ENCODE measurements around the gene SH3PXD2A.

SH3PXD2A gene

DNA sequence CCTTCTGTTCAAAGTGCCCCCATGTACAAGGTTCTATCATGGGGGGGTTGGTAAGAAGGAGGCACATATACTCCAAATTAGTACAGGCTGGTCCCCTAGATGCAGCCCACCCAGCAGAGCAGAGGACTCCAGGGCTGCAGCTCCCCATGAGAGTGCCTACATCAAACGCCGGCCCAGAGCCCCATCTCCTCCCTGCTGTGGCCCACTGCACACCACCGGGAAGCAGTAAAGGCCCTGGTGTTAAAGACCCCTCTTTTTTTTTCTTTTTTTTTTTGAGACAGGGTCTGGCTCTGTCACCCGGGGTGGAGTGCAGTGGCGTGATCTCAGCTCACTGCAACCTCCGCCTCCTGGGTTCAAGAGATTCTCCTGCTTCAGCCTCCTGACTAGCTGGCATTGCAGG is 47.4 kb downstream of the SH3PXD2A start:
- H3K27me3 ChIP-seq (ENCODE audit: control insufficient read depth in 2 of 2, insufficient read depth in 2 of 2, low read length in 2 of 2): no peaks in the 10 kb centered on the region
- H3K9me3 ChIP-seq (ENCODE audit: control insufficient read depth in 2 of 2, low read length in 2 of 2): no peaks in the 10 kb centered on the region
- peaks cover 25 to 35% of the 10 kb centered on the region in 2 donors for H3K4me1 ChIP-seq (ENCODE audit: control insufficient read depth in 2 of 2, insufficient read depth in 2 of 2, low read length in 2 of 2)
- H3K9ac ChIP-seq (ENCODE audit: low read depth in 1 of 2, low read length in 2 of 2): no peak overlapping the region
- no peak overlapping the region for H3K27ac ChIP-seq (ENCODE audit: low read depth in 2 of 2, low read length in 2 of 2)
- H3K4me3 ChIP-seq (ENCODE audit: low read length in 2 of 2): no peak overlapping the region
- no peaks in the 10 kb centered on the region for H3K36me3 ChIP-seq (ENCODE audit: control insufficient read depth in 2 of 2, insufficient read depth in 2 of 2, low read length in 2 of 2)

DNA sequence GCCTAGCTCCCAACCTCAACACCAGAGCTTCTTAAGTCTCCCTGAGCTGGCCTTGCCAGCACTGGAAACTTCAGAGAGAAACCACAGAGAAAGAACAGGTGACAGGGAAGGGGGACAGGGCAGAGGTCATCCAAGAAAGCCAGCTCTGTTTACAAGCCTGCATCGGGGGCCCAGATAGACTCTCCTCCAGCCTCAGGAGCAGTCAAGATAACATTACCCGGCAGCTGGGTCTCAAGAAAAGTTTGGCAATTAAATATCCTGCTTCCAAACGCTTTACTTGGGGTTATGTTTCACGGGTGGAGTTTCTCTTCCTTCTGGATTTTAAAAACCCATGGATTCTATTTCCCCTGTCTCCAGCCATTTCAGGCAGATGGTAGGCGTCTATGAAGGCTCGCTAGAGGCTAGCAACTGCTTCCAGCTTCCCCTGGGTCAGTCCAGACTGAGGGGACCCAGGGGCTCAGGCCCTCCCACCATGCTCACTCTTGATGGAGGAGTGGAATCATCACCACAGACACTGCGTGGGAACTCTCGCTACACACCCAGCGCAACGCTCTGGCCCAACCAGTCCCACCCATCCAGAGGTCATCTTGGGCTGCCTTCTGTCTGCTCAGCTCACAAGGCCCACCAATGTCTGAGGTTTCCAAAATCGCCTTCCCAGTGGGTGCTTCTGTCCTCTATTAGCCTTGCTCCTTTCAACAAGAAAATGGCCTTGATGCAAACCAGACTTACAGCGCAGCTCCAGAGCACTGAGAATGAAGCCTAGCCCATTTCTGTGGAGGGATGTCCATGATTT is 48.8 kb downstream of the SH3PXD2A start:
- Histone ChIP-seq H3K9me3 (ENCODE audit: control insufficient read depth in 2 of 2, low read length in 2 of 2) (no peaks in the 10 kb centered on the region), H3K27me3 (ENCODE audit: control insufficient read depth in 2 of 2, insufficient read depth in 2 of 2, low read length in 2 of 2) (no peaks in the 10 kb centered on the region), H3K9ac (ENCODE audit: low read depth in 1 of 2, low read length in 2 of 2) (no peak overlapping the region), H3K27ac (ENCODE audit: low read depth in 2 of 2, low read length in 2 of 2) (no peak overlapping the region), H3K4me1 (ENCODE audit: control insufficient read depth in 2 of 2, insufficient read depth in 2 of 2, low read length in 2 of 2) (peaks cover 20 to 34% of the 10 kb centered on the region in 2 donors), H3K4me3 (ENCODE audit: low read length in 2 of 2) (no peak overlapping the region), H3K36me3 (ENCODE audit: control insufficient read depth in 2 of 2, insufficient read depth in 2 of 2, low read length in 2 of 2) (no peaks in the 10 kb centered on the region)

DNA sequence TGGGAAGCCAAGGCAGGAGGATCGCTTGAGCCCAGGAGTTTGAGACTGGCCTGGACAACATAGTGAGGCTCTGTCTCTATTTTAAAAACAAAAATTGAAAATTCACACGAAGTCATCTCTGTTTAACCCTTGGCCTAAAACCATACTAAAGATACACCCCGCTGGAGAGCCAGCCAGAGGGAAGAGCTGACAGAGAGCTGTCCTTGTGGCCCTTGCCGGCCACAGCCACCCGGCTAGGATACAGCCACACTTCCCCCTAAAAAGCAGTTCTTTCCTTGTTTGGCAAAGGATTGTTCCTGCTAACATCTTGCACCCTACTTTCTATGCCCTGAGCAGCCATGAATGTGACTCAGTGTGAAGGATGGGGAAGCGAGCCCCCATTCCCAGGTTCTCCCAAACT is 49.6 kb downstream of the SH3PXD2A start:
- Histone ChIP-seq H3K4me3 (ENCODE audit: low read length in 2 of 2) (no peak overlapping the region), H3K27me3 (ENCODE audit: control insufficient read depth in 2 of 2, insufficient read depth in 2 of 2, low read length in 2 of 2) (no peaks in the 10 kb centered on the region), H3K27ac (ENCODE audit: low read depth in 2 of 2, low read length in 2 of 2) (no peak overlapping the region), H3K36me3 (ENCODE audit: control insufficient read depth in 2 of 2, insufficient read depth in 2 of 2, low read length in 2 of 2) (peaks cover 0 to 3% of the 10 kb centered on the region in 2 donors), H3K9ac (ENCODE audit: low read depth in 1 of 2, low read length in 2 of 2) (no peak overlapping the region), H3K9me3 (ENCODE audit: control insufficient read depth in 2 of 2, low read length in 2 of 2) (no peaks in the 10 kb centered on the region), H3K4me1 (ENCODE audit: control insufficient read depth in 2 of 2, insufficient read depth in 2 of 2, low read length in 2 of 2) (peaks cover 21 to 33% of the 10 kb centered on the region in 2 donors)

DNA sequence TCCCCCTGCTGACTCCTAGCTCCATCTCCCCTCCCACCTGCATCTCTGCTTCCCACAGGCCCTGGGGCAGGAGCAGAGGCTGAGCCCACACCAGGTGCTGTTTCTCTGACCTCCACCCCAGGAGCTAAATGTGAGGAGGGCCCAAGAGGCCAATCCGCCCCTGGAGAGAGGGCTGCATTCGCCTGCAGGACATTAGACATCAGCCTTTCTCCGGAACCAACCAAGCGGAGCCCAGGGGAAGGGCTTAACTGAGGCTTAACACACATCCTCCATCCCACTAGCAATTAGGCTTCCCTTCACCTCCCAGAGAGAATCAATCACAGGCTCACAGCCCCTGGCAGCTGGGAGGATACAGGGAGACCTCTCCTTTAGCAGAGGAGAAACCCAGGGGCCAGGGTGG is 50.5 kb downstream of the SH3PXD2A start:
- Histone ChIP-seq H3K36me3 (ENCODE audit: control insufficient read depth in 2 of 2, insufficient read depth in 2 of 2, low read length in 2 of 2) (peaks cover 8 to 9% of the 10 kb centered on the region in 2 donors), H3K4me1 (ENCODE audit: control insufficient read depth in 2 of 2, insufficient read depth in 2 of 2, low read length in 2 of 2) (peaks cover 30 to 42% of the 10 kb centered on the region in 2 donors), H3K9ac (ENCODE audit: low read depth in 1 of 2, low read length in 2 of 2) (no peak overlapping the region), H3K27me3 (ENCODE audit: control insufficient read depth in 2 of 2, insufficient read depth in 2 of 2, low read length in 2 of 2) (no peaks in the 10 kb centered on the region), H3K4me3 (ENCODE audit: low read length in 2 of 2) (no peak overlapping the region), H3K9me3 (ENCODE audit: control insufficient read depth in 2 of 2, low read length in 2 of 2) (no peaks in the 10 kb centered on the region), H3K27ac (ENCODE audit: low read depth in 2 of 2, low read length in 2 of 2) (no peak overlapping the region)

DNA sequence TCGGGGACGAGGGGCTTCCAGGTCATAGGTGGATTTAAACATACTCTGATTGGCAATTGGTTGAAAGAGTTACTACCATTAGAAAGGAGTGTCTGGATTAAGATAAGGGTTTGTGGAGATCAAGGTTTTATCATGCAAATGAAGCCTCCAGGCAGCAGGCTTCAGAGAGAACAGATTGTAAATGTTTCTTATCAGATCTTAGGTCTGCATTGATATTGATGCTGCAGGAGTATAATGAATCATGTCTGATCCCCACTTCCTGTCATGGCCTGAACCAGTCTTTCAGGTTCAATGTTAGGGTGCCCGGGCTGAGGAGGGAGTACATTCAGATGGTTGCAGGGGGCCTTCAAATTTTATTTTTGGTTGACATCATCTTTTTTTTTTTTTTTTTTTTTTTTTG is 51.4 kb downstream of the SH3PXD2A start:
- peaks cover 12 to 16% of the 10 kb centered on the region in 2 donors for H3K36me3 ChIP-seq (ENCODE audit: control insufficient read depth in 2 of 2, insufficient read depth in 2 of 2, low read length in 2 of 2)
- no peaks in the 10 kb centered on the region for H3K27me3 ChIP-seq (ENCODE audit: control insufficient read depth in 2 of 2, insufficient read depth in 2 of 2, low read length in 2 of 2)
- H3K4me3 ChIP-seq (ENCODE audit: low read length in 2 of 2): no peak overlapping the region
- no peak overlapping the region for H3K9ac ChIP-seq (ENCODE audit: low read depth in 1 of 2, low read length in 2 of 2)
- H3K4me1 ChIP-seq (ENCODE audit: control insufficient read depth in 2 of 2, insufficient read depth in 2 of 2, low read length in 2 of 2): peaks cover 30 to 44% of the 10 kb centered on the region in 2 donors
- H3K9me3 ChIP-seq (ENCODE audit: control insufficient read depth in 2 of 2, low read length in 2 of 2): no peaks in the 10 kb centered on the region
- H3K27ac ChIP-seq (ENCODE audit: low read depth in 2 of 2, low read length in 2 of 2): peak overlapping the region; percentile 38 to 79

DNA sequence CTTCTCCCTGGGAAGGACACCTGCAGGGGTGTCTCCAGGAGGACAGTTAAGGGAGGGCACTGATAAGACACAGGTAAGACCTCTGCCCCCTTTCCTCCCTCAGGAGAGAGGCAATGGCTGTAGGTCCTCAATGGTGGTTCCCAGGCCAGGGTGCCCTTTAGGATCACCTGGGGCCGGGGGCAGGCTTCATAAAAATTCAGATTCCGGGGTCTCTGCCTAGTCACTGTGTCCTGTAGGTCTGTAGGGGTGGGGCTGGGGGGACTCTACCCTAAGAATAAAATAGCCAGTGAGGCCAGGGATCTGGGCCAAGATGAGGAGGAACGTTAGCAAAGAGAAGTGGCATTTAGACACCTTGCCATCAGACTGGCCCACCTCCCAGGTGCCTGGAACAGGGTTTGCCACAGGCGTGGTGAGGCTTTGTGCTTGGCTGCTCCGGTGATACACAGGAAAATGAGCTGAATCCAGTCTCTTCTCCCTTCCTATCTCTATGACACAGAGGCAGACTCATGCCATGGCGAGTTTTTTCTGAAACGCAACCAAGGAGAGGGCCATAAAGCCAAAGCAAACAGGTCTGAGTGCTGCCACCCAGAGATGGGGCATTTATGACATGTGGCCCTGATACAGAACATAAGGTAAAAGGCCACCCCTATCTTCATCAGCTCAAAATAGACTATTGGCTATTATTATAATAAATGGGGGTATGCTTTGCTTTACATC is 52.6 kb downstream of the SH3PXD2A start:
- H3K27ac ChIP-seq (ENCODE audit: low read depth in 2 of 2, low read length in 2 of 2): peak overlapping the region; percentile 72 to 79

DNA sequence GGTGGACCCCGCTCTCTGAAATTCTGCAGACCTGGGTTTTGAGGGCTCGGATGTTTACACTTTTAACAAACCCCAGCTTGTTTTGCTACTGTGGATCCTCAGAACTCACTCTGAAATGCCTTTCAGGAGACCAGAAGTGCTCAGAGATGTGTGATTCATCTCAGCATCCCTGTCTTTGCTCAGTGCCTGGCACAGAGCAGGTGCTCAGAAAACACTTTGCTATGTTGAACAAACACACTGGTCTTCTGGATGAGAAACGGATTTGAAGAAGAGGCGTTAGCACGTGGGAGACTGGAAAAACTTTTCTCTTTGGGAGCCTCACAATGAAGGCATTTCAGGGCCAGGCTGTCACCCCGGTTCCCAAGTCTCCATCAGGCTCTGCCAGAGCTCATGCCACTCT is 53.3 kb downstream of the SH3PXD2A start:
- Histone ChIP-seq H3K9me3 (ENCODE audit: control insufficient read depth in 2 of 2, low read length in 2 of 2) (no peaks in the 10 kb centered on the region), H3K27me3 (ENCODE audit: control insufficient read depth in 2 of 2, insufficient read depth in 2 of 2, low read length in 2 of 2) (no peaks in the 10 kb centered on the region), H3K36me3 (ENCODE audit: control insufficient read depth in 2 of 2, insufficient read depth in 2 of 2, low read length in 2 of 2) (peaks cover 19 to 24% of the 10 kb centered on the region in 2 donors), H3K27ac (ENCODE audit: low read depth in 2 of 2, low read length in 2 of 2) (peak overlapping the region; percentile 72 to 79), H3K4me3 (ENCODE audit: low read length in 2 of 2) (no peak overlapping the region), H3K9ac (ENCODE audit: low read depth in 1 of 2, low read length in 2 of 2) (peak overlapping the region in 1 of 2 donors; percentile 1), H3K4me1 (ENCODE audit: control insufficient read depth in 2 of 2, insufficient read depth in 2 of 2, low read length in 2 of 2) (peaks cover 30 to 44% of the 10 kb centered on the region in 2 donors)

More for the DNA sequence above, 52.6 kb downstream of the SH3PXD2A start:
- no peak overlapping the region for H3K4me3 ChIP-seq (ENCODE audit: low read length in 2 of 2)
- no peaks in the 10 kb centered on the region for H3K27me3 ChIP-seq (ENCODE audit: control insufficient read depth in 2 of 2, insufficient read depth in 2 of 2, low read length in 2 of 2)
- no peaks in the 10 kb centered on the region for H3K9me3 ChIP-seq (ENCODE audit: control insufficient read depth in 2 of 2, low read length in 2 of 2)
- H3K36me3 ChIP-seq (ENCODE audit: control insufficient read depth in 2 of 2, insufficient read depth in 2 of 2, low read length in 2 of 2): peaks cover 16 to 21% of the 10 kb centered on the region in 2 donors
- peaks cover 30 to 44% of the 10 kb centered on the region in 2 donors for H3K4me1 ChIP-seq (ENCODE audit: control insufficient read depth in 2 of 2, insufficient read depth in 2 of 2, low read length in 2 of 2)
- H3K9ac ChIP-seq (ENCODE audit: low read depth in 1 of 2, low read length in 2 of 2): peak overlapping the region in 1 of 2 donors; percentile 42

DNA sequence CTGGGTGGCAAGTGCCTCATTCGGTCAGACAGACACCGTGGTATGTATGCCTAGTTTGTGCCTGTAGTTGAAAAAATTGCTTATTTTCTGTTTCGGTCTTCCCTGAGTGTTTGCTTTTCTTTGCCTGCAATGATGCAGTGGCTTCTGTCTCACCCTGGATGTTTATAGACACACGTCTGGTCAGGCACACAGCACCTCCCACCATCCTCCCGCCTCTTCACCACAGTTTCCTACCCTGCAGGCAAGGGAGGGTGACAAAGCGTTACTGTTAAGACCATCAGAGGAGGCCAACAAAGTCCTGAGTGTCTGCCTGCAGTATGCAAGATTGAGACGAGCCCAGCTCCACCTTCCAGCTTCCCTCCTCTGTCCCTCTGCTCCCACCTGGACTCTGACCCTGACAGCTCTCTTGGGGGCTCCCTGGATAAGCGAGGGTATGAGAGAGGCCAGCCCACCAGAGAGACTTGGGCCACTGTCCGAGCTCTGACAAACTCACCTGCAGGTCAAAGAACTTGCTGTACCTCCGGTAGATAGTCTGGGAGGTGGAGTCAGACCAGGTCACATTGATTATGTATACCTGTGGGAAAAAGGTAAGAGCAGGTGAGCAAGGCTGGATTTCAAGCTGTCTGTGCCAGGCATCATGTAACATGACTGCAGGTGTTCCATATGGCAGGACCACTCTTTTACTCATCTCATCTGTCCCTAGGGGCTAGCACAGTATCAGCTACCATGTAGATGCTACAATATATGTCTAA is 54.4 kb downstream of the SH3PXD2A start:
- H3K27me3 ChIP-seq (ENCODE audit: control insufficient read depth in 2 of 2, insufficient read depth in 2 of 2, low read length in 2 of 2): no peaks in the 10 kb centered on the region
- peak overlapping the region; percentile 42 to 45 for H3K9ac ChIP-seq (ENCODE audit: low read depth in 1 of 2, low read length in 2 of 2)
- peaks cover 30 to 38% of the 10 kb centered on the region in 2 donors for H3K4me1 ChIP-seq (ENCODE audit: control insufficient read depth in 2 of 2, insufficient read depth in 2 of 2, low read length in 2 of 2)
- H3K27ac ChIP-seq (ENCODE audit: low read depth in 2 of 2, low read length in 2 of 2): peak overlapping the region; percentile 56 to 66
- H3K9me3 ChIP-seq (ENCODE audit: control insufficient read depth in 2 of 2, low read length in 2 of 2): no peaks in the 10 kb centered on the region
- peaks cover 19 to 24% of the 10 kb centered on the region in 2 donors for H3K36me3 ChIP-seq (ENCODE audit: control insufficient read depth in 2 of 2, insufficient read depth in 2 of 2, low read length in 2 of 2)
- no peak overlapping the region for H3K4me3 ChIP-seq (ENCODE audit: low read length in 2 of 2)

DNA sequence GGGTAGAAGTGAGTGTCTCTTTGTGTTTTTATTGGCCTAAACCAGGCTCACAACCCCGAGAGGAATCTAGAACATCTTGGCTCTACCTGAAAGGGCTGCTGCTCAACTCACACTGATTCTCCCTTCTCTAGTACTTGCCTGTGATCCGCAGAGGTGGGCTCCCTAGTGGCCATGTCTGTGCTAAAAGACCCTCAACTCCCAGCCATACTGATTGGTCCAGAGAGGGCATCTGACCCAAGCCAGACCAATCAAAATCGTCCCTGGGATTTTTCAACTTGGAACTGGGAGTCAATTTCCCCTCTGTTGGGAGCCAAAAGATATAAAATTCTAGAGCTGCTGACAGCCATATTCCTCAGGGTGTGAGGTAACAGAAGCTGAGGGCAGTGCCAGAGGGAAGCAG is 55.3 kb downstream of the SH3PXD2A start:
- H3K9me3 ChIP-seq (ENCODE audit: control insufficient read depth in 2 of 2, low read length in 2 of 2): no peaks in the 10 kb centered on the region
- H3K4me1 ChIP-seq (ENCODE audit: control insufficient read depth in 2 of 2, insufficient read depth in 2 of 2, low read length in 2 of 2): peaks cover 30 to 46% of the 10 kb centered on the region in 2 donors
- H3K4me3 ChIP-seq (ENCODE audit: low read length in 2 of 2): no peak overlapping the region
- H3K27me3 ChIP-seq (ENCODE audit: control insufficient read depth in 2 of 2, insufficient read depth in 2 of 2, low read length in 2 of 2): no peaks in the 10 kb centered on the region
- H3K36me3 ChIP-seq (ENCODE audit: control insufficient read depth in 2 of 2, insufficient read depth in 2 of 2, low read length in 2 of 2): peaks cover 22 to 24% of the 10 kb centered on the region in 2 donors
- peak overlapping the region in 1 of 2 donors; percentile 14 for H3K9ac ChIP-seq (ENCODE audit: low read depth in 1 of 2, low read length in 2 of 2)
- H3K27ac ChIP-seq (ENCODE audit: low read depth in 2 of 2, low read length in 2 of 2): peak overlapping the region; percentile 56 to 66

Measured in mucosa of rectum (tissue), 2 donors.